SK-N-SH (cell line): Measurements from ENCODE around the gene CRYAA.

Experiments used
- EP300 ChIP-seq, 2 experiments: IDR thresholded peaks; 2 replicates each; pipeline versions ENCODE4 v1.4.0 to v1.6.1; 2012; ENCODE audit warnings: borderline replicate concordance in 1 of 2, low read depth in 1 of 2, low read length in 1 of 2
- RAD21 ChIP-seq: IDR thresholded peaks from 2 replicates; pipeline ENCODE4 v1.6.1; 2012; ENCODE audit warnings: mild to moderate bottlenecking, low read length
- RCOR1 ChIP-seq: fragments of 150-350 bp; IDR thresholded peaks from 2 replicates; pipeline ENCODE4 v1.6.1; 2017; ENCODE audit warnings: antibody characterized with exemption, low read length
- RXRA ChIP-seq: IDR thresholded peaks from 2 replicates; pipeline ENCODE4 v1.4.0; 2012; ENCODE audit warnings: low read depth, mild to moderate bottlenecking, borderline replicate concordance
- TF ChIP-seq, protein P1 (sequence below): fragments of 200-600 bp; sonication (generic); IDR thresholded peaks from 2 replicates; pipeline ENCODE4 v1.6.1; 2017; ENCODE audit warnings: antibody characterized with exemption, mild to moderate bottlenecking, moderate library complexity
- TF ChIP-seq, protein P2 (sequence below): IDR thresholded peaks from 2 replicates; pipeline ENCODE4 v1.4.0; 2012; ENCODE audit warnings: low read depth
- TF ChIP-seq, protein P3 (sequence below): fragments of 150-350 bp; IDR thresholded peaks from 2 replicates; pipeline ENCODE4 v1.6.1; 2017; ENCODE audit warnings: antibody characterized with exemption, low read length, low read depth, borderline replicate concordance
- TF ChIP-seq, protein P4 (sequence below): IDR thresholded peaks from 2 replicates; pipeline ENCODE4 v1.6.1; 2012; ENCODE audit warnings: mild to moderate bottlenecking, low read depth, low read length, moderate library complexity
- TF ChIP-seq, protein P5 (sequence below): IDR thresholded peaks from 2 replicates; pipeline ENCODE4; 2012

DNA sequence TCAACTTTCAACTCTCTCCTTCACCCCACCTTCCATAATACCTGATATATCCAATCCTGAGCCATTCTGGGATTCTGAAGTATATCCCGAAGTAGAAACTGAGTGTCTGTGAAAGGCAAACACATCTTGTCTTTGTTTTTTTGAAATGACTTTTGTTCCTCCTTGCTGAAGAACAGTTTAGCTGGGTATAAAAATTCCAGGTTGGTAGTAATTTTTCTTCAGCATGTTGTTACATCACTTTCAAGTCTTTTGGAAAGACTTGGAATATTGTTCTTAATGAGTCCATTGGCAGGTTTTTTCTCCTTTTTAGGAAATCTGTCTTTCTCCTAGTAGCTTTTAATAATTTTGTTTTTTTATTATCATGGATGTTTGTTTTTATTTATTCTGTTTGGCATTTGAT lies 32.7 kb downstream of the CRYAA start:
- TF ChIP-seq, protein P1, sequence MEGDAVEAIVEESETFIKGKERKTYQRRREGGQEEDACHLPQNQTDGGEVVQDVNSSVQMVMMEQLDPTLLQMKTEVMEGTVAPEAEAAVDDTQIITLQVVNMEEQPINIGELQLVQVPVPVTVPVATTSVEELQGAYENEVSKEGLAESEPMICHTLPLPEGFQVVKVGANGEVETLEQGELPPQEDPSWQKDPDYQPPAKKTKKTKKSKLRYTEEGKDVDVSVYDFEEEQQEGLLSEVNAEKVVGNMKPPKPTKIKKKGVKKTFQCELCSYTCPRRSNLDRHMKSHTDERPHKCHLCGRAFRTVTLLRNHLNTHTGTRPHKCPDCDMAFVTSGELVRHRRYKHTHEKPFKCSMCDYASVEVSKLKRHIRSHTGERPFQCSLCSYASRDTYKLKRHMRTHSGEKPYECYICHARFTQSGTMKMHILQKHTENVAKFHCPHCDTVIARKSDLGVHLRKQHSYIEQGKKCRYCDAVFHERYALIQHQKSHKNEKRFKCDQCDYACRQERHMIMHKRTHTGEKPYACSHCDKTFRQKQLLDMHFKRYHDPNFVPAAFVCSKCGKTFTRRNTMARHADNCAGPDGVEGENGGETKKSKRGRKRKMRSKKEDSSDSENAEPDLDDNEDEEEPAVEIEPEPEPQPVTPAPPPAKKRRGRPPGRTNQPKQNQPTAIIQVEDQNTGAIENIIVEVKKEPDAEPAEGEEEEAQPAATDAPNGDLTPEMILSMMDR: no peak
- TF ChIP-seq RXRA: no peak
- TF ChIP-seq, protein P2, sequence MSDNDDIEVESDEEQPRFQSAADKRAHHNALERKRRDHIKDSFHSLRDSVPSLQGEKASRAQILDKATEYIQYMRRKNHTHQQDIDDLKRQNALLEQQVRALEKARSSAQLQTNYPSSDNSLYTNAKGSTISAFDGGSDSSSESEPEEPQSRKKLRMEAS: no peak
- TF ChIP-seq, protein P3, sequence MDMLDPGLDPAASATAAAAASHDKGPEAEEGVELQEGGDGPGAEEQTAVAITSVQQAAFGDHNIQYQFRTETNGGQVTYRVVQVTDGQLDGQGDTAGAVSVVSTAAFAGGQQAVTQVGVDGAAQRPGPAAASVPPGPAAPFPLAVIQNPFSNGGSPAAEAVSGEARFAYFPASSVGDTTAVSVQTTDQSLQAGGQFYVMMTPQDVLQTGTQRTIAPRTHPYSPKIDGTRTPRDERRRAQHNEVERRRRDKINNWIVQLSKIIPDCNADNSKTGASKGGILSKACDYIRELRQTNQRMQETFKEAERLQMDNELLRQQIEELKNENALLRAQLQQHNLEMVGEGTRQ: no peak
- no peak for TF ChIP-seq RCOR1
- TF ChIP-seq RAD21: no peak
- TF ChIP-seq EP300 (IDR thresholded peaks at IDR 0.05; ENCODE audit: borderline replicate concordance in 1 of 2, low read depth in 1 of 2, low read length in 1 of 2): no peak
- TF ChIP-seq, protein P4, sequence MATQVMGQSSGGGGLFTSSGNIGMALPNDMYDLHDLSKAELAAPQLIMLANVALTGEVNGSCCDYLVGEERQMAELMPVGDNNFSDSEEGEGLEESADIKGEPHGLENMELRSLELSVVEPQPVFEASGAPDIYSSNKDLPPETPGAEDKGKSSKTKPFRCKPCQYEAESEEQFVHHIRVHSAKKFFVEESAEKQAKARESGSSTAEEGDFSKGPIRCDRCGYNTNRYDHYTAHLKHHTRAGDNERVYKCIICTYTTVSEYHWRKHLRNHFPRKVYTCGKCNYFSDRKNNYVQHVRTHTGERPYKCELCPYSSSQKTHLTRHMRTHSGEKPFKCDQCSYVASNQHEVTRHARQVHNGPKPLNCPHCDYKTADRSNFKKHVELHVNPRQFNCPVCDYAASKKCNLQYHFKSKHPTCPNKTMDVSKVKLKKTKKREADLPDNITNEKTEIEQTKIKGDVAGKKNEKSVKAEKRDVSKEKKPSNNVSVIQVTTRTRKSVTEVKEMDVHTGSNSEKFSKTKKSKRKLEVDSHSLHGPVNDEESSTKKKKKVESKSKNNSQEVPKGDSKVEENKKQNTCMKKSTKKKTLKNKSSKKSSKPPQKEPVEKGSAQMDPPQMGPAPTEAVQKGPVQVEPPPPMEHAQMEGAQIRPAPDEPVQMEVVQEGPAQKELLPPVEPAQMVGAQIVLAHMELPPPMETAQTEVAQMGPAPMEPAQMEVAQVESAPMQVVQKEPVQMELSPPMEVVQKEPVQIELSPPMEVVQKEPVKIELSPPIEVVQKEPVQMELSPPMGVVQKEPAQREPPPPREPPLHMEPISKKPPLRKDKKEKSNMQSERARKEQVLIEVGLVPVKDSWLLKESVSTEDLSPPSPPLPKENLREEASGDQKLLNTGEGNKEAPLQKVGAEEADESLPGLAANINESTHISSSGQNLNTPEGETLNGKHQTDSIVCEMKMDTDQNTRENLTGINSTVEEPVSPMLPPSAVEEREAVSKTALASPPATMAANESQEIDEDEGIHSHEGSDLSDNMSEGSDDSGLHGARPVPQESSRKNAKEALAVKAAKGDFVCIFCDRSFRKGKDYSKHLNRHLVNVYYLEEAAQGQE: no peak
- TF ChIP-seq, protein P5, sequence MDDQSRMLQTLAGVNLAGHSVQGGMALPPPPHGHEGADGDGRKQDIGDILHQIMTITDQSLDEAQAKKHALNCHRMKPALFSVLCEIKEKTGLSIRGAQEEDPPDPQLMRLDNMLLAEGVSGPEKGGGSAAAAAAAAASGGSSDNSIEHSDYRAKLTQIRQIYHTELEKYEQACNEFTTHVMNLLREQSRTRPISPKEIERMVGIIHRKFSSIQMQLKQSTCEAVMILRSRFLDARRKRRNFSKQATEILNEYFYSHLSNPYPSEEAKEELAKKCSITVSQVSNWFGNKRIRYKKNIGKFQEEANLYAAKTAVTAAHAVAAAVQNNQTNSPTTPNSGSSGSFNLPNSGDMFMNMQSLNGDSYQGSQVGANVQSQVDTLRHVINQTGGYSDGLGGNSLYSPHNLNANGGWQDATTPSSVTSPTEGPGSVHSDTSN: no peak
